AG09309 (cell line): ENCODE results near the gene SLC4A4.

Experiments used
- DNase-seq: peaks from one replicate; pipeline ENCODE4 v3.0.0-alpha.2; 2010; ENCODE audit warnings: low read depth
- H3K4me3 ChIP-seq: 2 replicates; pipeline ENCODE4 v1.5.1; 2011; ENCODE audit warnings: mild to moderate bottlenecking, low read depth, low read length, moderate library complexity; ENCODE audit not compliant: control insufficient read depth
- CTCF ChIP-seq: IDR thresholded peaks from 2 replicates; pipeline ENCODE4 v1.5.1; 2011; ENCODE audit warnings: mild to moderate bottlenecking, low read depth, low read length, inconsistent platforms; ENCODE audit not compliant: insufficient read depth, control insufficient read depth; ENCODE audit errors: missing control alignments

SLC4A4 gene

GRCh38 chr4:71486550-71487343 lies 147.9 kb downstream of the SLC4A4 start:
- no peak for TF ChIP-seq CTCF
- DNase-seq, result no peak
- no peak overlapping the region for H3K4me3 ChIP-seq

GRCh38 chr4:71487344-71487920 lies 148.6 kb downstream of the SLC4A4 start:
- TF ChIP-seq CTCF, result no peak
- no peak overlapping the region for H3K4me3 ChIP-seq
- no peak for DNase-seq

GRCh38 chr4:71494539-71494938 lies 155.7 kb downstream of the SLC4A4 start:
- no peak overlapping the region for H3K4me3 ChIP-seq
- TF ChIP-seq CTCF, result no peak
- no peak for DNase-seq

GRCh38 chr4:71495454-71495853 lies 156.6 kb downstream of the SLC4A4 start:
- DNase-seq, result no peak
- H3K4me3 ChIP-seq, result no peak overlapping the region
- no peak for TF ChIP-seq CTCF

- no peak overlapping the region for H3K4me3 ChIP-seq
- TF ChIP-seq CTCF, result no peak
- DNase-seq, result no peak
Measured at GRCh38 chr4:71497078-71497477, 158.3 kb downstream of the SLC4A4 start.

GRCh38 chr4:71498002-71498401 lies 159.2 kb downstream of the SLC4A4 start:
- TF ChIP-seq CTCF, result no peak
- H3K4me3 ChIP-seq, result no peak overlapping the region
- DNase-seq, result peak; percentile 44
